HepG2 (cell line): ENCODE data around the gene ZNF138. TPM values are rescaled to one million over a fixed set of nuclear protein-coding genes. Genes with fewer than 3 reads are reported as not detected.

Experiments used
- AGO2 ChIP-seq: fragments of 200-400 bp; formaldehyde crosslinking; optimal IDR thresholded peaks from 2 replicates; pipeline ENCODE3; 2017; ENCODE audit warnings: mild to moderate bottlenecking, low read depth, low read length, moderate library complexity
- AHR ChIP-seq: IDR thresholded peaks from 2 replicates; pipeline ENCODE4 v1.6.1; 2018; ENCODE audit warnings: missing genetic modification reagents, missing compliant biosample characterization
- HBP1 ChIP-seq: IDR thresholded peaks from 2 replicates; pipeline ENCODE4 v1.6.1; 2016; ENCODE audit warnings: low read depth, control low read depth
- MZF1 ChIP-seq: sonication (generic); formaldehyde crosslinking; IDR thresholded peaks from 2 replicates; pipeline ENCODE4 v1.8.1; 2023; ENCODE audit warnings: mild to moderate bottlenecking, missing genetic modification reagents, borderline replicate concordance
- PHF5A ChIP-seq: IDR thresholded peaks from one replicate; pipeline ENCODE4 v1.6.1; 2018; ENCODE audit warnings: low read depth, missing genetic modification reagents; ENCODE audit not compliant: unreplicated experiment
- SKI ChIP-seq: fragments of 450-650 bp; IDR thresholded peaks from one replicate; pipeline ENCODE4 v1.6.1; 2018; ENCODE audit warnings: mild to moderate bottlenecking; ENCODE audit not compliant: partially characterized antibody
- SMYD3 ChIP-seq: sonication (generic); formaldehyde crosslinking; IDR thresholded peaks from 2 replicates; pipeline ENCODE4 v1.8.1; 2023; ENCODE audit warnings: mild to moderate bottlenecking, missing genetic modification reagents
- SOX13 ChIP-seq, 3 experiments: fragments of 450-650 bp in 1 of 3; sonication (generic) in 1 of 3; formaldehyde crosslinking in 1 of 3; IDR thresholded peaks in 2 of 3; conservative IDR thresholded peaks in 1 of 3; 2 replicates each; pipeline versions ENCODE4 v1.5.0 to v1.6.1; 2016 to 2020; ENCODE audit warnings: antibody characterized with exemption in 1 of 3, mild to moderate bottlenecking in 1 of 3, missing compliant biosample characterization in 1 of 3, missing genetic modification reagents in 1 of 3, moderate library complexity in 1 of 3
- TOE1 ChIP-seq: sonication (generic); formaldehyde crosslinking; IDR thresholded peaks from 2 replicates; pipeline ENCODE4 v1.4.0; 2020; ENCODE audit warnings: mild to moderate bottlenecking, missing genetic modification reagents
- ZBTB40 ChIP-seq, 2 experiments: fragments of 450-650 bp in 1 of 2; sonication (generic) in 1 of 2; formaldehyde crosslinking in 1 of 2; IDR thresholded peaks; 2 replicates each; pipeline versions ENCODE4 v1.6.1 to v1.8.0; 2016 to 2022; ENCODE audit warnings: antibody characterized with exemption in 1 of 2, mild to moderate bottlenecking in 1 of 2, missing genetic modification reagents in 1 of 2
- ZFP41 ChIP-seq: sonication (generic); formaldehyde crosslinking; IDR thresholded peaks from 2 replicates; pipeline ENCODE4 v1.4.0; 2020; ENCODE audit warnings: mild to moderate bottlenecking, missing genetic modification reagents, borderline replicate concordance
- ZFP62 ChIP-seq: sonication (generic); formaldehyde crosslinking; IDR thresholded peaks from 2 replicates; pipeline ENCODE4 v1.4.0; 2020; ENCODE audit warnings: missing genetic modification reagents
- ZKSCAN5 ChIP-seq: sonication (generic); formaldehyde crosslinking; IDR thresholded peaks from 2 replicates; pipeline ENCODE4 v1.5.1; 2020; ENCODE audit warnings: mild to moderate bottlenecking, missing genetic modification reagents
- ZNF274 ChIP-seq: sonication (generic); formaldehyde crosslinking; IDR thresholded peaks from 2 replicates; pipeline ENCODE4 v1.5.1; 2020; ENCODE audit warnings: mild to moderate bottlenecking, missing genetic modification reagents
- ZNF296 ChIP-seq: sonication (generic); formaldehyde crosslinking; conservative IDR thresholded peaks from 2 replicates; pipeline ENCODE4 v1.5.0; 2020; ENCODE audit warnings: mild to moderate bottlenecking, missing genetic modification reagents
- ZNF367 ChIP-seq: sonication (generic); formaldehyde crosslinking; IDR thresholded peaks from 2 replicates; pipeline ENCODE4 v1.4.0; 2020; ENCODE audit warnings: missing genetic modification reagents, borderline replicate concordance
- ZNF451 ChIP-seq: sonication (generic); formaldehyde crosslinking; IDR thresholded peaks from 2 replicates; pipeline ENCODE4 v1.5.0; 2020; ENCODE audit warnings: mild to moderate bottlenecking, missing genetic modification reagents
- ZSCAN12 ChIP-seq: sonication (generic); formaldehyde crosslinking; IDR thresholded peaks from 2 replicates; pipeline ENCODE4 v1.9.0; 2021; ENCODE audit warnings: mild to moderate bottlenecking, missing genetic modification reagents
- polyA plus RNA-seq, 8 experiments: library from polyadenylated mRNA; depleted of rRNA in 3 of 8; stranded (reverse) in 7 of 8; unstranded in 1 of 8; fragments of >200 nt; fragmentation: Illumina TruSeq in 4 of 8; extraction: Trizol in 4 of 8; gene quantifications; 2 replicates each; pipeline versions ENCODE4 v1.2.1 to v1.2.3, GENCODE V29; 2011 to 2016; ENCODE audit warnings: low read depth in 4 of 8, missing spikeins in 1 of 8, mixed read lengths in 1 of 8; ENCODE audit not compliant: insufficient read depth in 1 of 8
- total RNA-seq, 5 experiments: library from RNA; depleted of rRNA; stranded (reverse); fragments of >200 nt; fragmentation: Illumina TruSeq; extraction: Trizol; gene quantifications; 2 replicates each; pipeline ENCODE4 v1.2.3, GENCODE V29; 2016; ENCODE audit warnings: low read depth in 1 of 5

The ZNF138 gene
- total and polyA plus RNA-seq, 2 of the 13 experiments (the other 11 are each of a cell fraction or from before 2014, with no cell fraction given): 2.7 to 5.8 TPM

GRCh38 chr7:64794171-64794844, at the start of gene ZNF138 (continued):
- TF ChIP-seq HBP1 (CRISPR knock-in tag) (peak; percentile 74; the same call in 1 of the 2 replicates), ZNF296 (CRISPR knock-in tag) (no peak), ZKSCAN5 (no peak), MZF1 (CRISPR knock-in tag) (no peak), ZNF451 (CRISPR knock-in tag) (no peak), ZBTB40 (IDR thresholded peaks at IDR 0.05) (no peak), ZBTB40 (CRISPR knock-in tag; IDR thresholded peaks at IDR 0.05) (no peak), SKI (no peak), ZFP62 (CRISPR knock-in tag) (no peak), AHR (CRISPR knock-in tag) (no peak), SMYD3 (CRISPR knock-in tag) (no peak), ZNF367 (CRISPR knock-in tag) (no peak), TOE1 (CRISPR knock-in tag) (no peak), AGO2 (no peak), ZFP41 (no peak), ZSCAN12 (CRISPR knock-in tag) (no peak), SOX13 (IDR thresholded peaks at IDR 0.05) (no peak), SOX13 (CRISPR knock-in tag; conservative IDR thresholded peaks at IDR 0.05 in 1 of 2, IDR thresholded peaks at IDR 0.05 in 1 of 2) (no peak), ZNF274 (CRISPR knock-in tag) (peak; percentile 68; the same call in 1 of the 2 replicates), PHF5A (CRISPR knock-in tag) (no peak)
